ENCODE data around the gene RPGR.

DNA sequence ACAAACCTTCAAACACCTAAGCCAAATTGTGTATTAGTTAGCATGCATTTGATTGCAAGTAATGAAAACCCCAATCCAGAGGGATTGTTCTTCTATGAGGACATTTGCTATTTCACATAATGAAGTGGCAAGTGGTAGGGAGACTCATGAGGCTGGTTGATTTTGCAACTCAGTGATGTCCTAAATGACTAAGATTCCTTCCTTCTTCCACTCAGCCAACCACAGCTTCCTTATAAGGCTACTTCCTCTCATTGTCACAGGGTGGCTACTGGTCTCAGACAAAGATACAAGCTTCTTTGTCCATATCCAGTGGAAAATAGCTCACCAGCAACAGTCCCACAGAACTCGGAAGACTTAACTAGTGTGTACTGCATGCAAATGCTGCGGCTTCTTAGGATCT is 19.8 kb upstream of the RPGR start:
- TF ChIP-seq POLR2AphosphoS5 (IDR thresholded peaks at IDR 0.05; ENCODE audit: low read depth, low read length) (no peak), POLR2A (IDR thresholded peaks at IDR 0.05; ENCODE audit: low read depth, low read length) (no peak)
